OCI-M2 (cell line): ENCODE data around the gene WNT11.

ENCODE experiments used
- DNase-seq: peaks from one replicate; lab custom pipeline; 2025; ENCODE audit not compliant: unreplicated experiment; lab: John Stamatoyannopoulos, UW

WNT11 gene

DNA sequence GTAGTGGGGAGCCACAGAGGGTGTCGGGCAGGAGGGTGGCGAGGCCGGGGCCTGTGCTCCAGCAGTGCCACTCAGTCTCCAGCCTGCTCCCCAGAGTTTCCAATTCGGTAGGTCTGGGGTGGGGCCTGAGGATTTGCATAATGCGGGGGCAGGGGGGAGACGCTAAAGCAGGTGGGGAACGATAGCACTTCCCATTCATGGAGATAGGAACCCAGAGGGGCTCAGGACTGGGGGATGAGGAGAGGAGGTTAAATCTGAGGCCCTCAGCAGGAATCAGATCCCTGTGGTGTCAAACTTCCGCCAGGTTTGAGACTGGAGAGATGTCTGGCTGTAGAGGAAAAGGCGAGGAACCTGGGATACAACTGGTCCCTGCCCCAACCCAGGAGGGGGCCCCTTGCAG, 29.8 kb downstream of the WNT11 start:
- DNase-seq: no peak

DNA sequence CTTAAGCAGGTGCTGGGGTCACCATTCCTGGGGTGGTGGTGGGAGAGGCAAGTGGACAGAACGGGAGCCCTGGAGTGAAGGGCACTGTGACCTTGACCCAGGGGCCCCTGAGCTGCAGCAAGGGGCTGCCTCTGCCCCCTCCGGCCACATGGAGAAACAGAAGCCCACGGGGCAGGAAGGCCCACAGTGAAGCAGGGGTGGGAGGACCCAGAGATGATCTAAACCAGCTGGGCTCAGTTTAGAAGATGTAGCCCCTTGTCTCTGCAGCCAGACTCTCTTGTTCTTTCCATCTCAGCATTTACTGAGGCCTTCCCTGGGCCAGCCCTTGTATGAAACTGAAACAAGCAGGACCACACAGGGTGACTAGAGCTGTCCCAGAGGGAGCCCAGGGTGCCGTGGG, 30.5 kb downstream of the WNT11 start:
- DNase-seq: no peak

DNA sequence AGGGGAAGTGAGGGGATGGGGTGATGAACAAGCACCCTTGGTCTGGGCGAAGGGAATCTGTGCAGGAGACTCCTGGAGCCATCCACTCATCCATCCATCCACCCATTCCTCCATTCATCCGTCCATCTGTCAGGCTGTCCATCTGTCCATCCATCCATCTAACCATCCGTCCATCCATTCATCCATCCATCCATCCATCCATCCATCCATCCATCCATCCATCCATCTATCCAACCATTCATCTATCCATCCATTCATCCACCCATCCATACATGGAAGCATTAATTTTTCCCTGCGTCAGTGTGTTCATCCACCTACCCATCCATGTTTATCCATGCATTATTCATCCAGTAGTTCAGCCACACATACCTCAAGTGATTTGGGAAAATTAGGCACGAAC, 32.0 kb downstream of the WNT11 start:
- no peak for DNase-seq

DNA sequence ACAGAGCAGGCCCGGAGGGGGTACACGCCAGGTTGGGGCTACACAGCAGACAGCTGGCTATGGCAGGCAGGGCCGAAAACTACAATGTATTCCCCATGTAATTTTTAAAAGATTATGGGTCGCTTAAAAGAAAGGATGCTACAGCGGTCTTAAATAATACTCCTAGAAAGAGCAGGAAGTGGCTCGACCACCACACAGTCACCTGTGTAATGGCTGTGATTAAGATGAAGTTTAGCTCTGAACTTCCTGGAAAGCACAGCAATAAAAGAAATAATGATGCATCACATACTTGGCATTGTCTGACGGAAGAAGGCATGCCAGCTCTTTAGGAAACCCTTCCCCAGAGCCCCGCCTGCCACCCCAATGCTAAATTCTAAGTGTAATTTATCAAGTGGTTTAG, 32.6 kb downstream of the WNT11 start:
- DNase-seq: no peak

DNA sequence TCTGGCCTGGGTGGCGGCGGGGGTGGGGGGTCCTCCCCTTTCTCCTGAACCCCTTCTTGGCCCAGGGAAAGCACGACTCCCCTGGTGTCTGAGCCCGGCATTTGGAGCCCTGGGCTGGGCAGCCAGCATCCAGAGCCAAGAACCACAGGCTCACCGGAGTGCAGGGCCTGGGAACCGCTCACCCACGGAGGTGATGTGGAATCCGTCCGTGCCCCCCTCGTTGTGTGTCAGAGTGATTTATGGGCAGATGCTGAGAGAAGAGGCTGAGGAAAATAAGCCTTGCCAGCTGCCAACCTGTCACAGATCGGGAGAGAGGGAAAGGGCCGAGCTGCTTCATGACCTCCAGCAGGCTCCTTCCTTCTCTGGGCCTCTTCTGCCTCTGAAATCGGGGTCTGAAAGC, 33.7 kb downstream of the WNT11 start:
- no peak for DNase-seq

DNA sequence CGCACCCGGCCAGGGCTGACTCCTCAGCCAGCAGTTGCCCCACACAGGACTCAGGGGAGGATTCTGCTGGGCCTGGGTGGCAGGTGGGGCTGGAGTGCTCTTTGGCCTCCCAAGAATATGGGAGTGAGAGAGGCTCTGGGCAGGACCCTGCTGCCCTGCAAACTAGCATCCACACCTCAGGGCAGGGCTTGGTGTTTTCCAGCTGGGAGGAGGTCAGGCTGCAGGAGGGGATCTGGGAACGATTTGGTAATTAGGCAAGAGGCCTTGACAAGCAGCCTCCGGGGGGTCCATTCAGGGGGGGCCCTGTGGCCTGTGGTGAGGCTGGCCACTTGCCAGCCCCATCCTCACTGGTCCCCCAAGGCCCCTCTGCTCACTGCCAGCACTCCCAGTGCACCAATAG, 35.8 kb downstream of the WNT11 start:
- no peak for DNase-seq

DNA sequence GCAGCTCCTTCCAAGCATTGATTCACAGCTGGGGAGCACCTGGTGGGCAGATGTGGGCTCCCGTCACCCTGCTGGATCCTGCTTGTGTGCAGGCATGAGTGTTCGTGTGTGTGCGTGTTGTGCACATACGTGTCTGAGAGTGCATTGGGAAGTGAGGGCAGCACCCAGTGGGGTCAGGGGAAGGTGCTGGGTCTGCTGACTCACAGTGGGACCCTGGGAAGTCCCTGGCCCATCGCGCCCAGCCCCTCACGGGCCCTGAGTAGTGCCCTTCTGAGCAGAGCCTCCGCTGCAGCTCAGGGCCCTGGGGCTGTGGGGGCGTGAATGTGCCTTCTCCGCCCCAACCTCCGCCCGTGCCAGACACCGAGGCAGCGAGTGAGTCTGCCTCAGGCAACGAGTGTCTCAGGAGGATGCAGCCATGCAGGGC, 36.8 kb downstream of the WNT11 start:
- no peak for DNase-seq

DNA sequence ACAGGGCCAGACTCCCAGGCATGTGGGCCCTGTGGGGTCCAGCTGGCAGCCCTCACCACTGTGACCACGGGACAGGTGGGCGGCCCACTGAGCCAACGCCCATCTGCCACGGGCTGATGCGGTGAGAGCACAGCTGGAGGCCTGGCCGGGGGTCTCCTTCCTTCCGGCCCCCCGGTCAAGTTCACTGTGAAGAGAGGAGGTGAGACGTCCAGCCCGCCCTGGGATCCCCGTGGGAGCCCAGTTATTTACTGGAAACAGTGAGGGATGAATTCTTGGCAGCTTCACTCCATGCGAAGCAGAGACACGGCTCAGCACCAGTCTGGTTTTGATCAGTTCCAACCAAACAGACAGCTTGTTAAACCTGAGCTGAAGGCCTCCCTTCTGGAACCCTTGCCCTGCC, 38.7 kb downstream of the WNT11 start:
- no peak for DNase-seq

DNA sequence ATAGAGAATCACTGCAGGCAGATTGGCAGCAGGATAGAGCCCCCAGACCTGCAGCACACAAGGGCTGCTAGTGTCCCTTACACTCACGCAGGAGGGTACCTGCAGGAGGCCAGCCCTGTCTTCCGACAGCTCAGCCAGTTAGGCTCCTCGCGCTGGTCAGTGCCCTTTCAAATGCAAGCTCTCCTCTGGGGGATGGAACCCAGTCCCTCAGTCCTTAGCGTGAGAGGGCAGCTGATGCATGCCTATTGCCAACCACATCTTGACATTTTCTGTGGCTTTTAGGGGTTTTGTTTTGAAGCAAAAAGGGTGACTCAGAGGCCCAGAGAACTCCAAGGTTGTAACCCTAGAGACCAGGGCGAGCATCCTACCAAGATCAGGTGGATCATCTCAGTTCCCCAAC, 40.0 kb downstream of the WNT11 start:
- no peak for DNase-seq

DNA sequence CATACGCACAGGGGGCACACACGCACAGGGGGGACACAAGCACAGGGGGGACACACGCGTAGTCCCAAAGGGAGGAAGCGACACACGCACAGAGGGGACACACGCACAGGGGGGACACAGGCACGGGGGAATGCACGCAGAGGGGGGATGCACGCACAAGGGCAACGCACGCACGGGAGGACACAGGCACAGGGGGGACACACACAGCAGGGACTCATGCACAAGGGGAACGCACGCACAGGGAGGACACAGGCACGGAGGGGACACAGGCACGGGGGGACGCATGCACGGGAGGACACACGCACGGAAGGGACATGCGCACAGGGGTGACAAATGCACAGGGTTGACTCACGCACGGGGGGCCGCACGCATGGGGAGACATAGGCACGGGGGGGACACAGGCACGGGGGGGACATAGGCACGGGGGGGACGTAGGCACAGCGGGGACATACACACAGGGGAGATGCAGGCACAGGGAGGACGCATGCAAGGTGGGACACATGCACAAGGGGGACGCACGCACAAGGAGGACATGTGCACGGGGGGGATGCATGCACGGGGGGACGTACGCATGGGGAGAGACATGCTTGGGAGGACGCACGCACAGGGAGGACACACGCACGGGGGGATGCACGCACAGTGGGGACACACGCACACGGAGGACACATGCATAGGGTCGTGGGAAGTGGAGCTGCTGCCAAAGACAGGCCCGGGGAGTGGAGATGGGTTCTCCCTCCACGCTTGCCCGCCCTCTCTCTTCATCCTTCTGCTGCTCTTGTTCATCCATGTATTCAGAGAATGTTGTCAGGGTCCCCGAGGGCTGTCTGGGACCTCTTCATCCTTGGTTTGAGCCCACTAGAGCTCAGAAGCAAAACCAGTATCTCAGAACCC, 41.2 kb downstream of the WNT11 start:
- DNase-seq: no peak

DNA sequence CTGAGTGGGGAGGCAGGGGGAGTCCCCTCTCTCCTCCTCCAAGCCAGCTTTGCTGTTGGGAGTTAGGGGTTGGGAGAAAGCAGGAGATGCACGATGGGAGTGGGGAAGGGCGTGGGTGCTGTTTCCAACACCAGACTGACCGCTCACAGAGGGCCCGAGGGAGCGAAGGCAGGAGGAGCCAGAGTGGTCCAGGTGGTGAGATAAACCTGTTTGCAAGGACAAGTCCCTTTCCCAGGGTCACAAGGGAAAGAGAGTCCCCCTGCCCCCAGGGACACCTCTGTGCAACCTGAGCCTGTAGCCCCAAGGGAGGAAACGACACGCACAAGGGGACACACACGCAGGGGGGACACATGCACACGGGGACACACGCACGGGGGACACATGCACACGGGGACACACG, 42.2 kb downstream of the WNT11 start:
- DNase-seq: no peak

DNA sequence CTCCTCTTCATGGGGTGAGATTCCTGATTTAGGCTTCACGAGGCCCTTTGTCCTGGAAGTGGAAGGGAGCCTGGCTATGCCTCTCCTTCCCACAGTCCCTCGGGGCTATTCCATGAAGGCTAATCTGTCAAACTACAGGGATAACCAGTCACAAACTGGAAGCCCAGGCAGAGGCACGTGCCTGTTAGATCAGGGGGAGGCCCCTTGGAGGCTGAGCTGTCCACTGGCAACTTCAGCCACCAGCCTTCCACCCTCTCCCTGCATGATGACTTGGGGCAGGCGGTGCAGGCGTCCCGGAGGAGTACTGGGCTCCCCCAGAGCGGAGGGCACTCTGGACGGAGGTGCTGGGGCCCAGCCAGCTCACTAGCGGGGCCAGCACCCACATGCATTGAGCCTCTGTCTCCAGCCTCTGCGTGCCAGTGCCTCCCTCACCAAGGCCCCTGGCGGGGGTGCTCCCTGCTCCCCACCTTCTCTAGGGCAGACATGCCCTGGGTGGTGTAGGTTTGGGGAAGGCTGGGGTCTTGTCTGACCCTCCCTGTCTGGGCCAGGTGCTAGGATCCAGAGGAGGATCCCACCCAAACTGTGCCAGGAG, 42.9 kb downstream of the WNT11 start:
- DNase-seq: no peak

DNA sequence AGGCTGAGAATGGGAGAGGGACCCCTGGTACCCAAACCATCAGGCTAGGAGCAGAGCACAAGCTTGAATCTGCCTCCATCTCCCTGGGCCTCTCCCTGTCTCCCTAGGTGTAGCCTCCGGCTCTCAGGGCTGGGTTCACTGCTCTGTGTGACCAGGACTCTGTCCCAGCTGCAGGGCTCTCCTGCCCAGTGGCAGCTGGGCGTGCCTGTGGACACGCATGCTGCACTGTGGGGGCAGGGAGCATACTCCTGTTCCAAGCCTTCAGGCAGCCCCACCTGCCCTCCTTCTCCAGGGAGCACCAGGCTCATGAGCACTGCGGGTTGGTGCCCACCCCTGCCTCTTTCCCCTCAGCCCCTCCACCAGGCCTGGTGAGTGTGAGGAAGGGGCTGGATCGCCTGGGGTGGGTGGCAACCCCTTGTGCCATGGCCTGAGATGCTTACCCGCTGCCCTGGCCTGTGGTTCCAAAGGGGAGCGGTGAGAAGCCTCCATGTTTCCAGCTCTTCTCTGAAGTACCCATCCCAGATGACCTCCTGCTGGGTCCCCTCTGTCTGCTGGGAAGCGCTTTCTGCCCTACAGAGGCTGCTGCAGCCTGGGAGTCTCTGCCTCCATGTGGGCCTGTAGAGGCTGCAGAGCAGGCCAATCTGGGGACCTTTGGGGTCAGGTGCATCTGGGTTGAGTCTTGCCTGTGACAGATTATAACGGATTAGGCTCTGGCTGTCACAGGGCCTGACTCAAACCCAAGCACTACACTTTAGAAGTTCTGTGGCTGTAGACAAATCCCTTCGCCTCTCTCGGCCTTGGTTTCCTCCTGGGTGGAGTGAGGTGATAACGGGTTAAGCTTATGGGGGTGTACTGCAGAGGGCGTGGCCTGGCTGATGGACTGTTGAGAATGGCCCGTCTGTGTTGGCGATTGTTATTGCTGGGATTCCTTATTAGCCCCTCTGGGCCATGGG, 43.7 kb downstream of the WNT11 start:
- DNase-seq: no peak

DNA sequence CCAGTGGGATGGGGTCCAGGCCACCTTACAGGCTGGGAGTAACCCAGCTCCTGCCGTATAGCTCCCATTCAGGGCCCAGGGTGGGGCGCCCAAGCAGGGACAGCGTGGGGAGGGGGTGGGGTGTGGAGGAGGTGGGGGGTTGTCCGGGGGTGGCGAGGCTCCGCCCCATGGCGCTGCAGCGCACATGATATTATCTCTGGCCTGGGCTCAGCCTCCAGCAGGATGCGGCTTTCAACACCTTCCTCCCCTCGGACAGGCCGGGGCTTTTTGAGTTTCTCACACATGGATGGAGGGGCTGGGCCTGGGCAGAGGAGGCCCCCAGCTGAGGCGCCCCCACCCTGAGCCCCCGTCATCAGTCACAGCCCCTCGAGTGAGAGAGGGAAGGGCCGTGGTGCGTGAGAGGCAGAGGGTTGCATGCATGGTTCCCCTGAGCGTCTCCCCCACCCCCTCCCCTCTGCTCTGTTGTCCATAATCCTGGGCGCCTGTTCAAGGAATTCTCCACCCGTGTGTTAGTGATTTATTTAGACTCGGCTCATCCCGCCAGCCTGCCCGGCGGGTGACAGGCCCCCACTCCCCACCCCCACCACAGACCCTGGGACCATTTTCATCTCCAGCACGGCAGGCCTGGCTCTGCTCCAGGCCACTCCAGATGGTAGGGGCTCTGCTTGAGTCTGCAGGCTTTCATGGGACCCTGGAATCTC, 44.9 kb downstream of the WNT11 start:
- no peak for DNase-seq

DNA sequence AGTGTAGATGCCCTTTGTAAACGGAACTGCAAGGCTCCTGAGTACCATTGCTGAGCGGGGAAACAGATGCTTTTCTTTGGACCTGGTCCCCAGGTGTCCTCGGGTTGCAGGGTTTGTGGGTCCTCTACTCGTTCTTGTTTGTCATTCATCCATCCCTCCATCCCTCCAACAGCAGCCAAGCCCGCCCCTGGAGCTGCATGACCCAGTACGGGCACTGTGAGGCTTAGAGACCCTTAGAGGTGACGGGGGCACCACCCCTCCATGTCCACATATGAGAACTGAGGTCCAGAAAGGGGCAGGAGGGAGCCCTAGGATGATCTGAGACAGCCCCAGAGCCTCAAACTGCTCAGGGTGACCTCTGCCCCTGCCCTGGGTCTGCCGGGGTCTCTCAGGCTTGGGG, 45.4 kb downstream of the WNT11 start:
- DNase-seq: no peak

DNA sequence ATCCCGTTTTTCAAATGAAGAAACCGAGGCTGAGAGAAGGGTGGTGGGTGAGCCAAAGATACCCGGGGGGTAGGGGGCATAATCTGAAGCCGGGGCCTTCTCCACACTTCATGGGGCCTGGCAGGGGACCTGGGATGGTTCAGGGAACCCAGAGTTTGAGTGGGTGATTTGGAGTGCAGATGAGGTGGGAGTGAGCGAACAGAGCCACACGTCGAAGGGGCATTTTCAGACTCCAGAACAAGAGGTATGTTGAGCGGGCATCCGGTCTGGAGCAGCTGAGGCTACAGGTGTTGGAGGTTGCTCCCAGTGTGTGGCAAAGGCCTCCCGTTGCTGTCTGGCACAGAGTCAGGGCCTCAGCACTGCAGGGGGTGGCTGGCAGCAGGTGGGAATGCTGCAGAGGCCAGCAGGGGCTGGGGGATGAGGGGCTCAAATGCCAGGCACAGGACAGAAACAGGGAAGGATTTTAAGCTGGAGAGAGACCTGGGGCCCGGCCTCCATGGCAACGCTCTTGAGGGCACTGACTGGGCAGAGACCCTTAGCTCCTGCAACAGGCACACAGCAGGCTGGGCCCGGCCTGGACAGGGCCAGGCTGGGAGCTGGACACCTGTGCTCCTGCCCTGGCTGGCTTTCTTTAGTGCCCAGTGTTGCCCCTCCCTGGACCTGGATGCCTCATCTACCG, 46.2 kb downstream of the WNT11 start:
- DNase-seq: no peak

DNA sequence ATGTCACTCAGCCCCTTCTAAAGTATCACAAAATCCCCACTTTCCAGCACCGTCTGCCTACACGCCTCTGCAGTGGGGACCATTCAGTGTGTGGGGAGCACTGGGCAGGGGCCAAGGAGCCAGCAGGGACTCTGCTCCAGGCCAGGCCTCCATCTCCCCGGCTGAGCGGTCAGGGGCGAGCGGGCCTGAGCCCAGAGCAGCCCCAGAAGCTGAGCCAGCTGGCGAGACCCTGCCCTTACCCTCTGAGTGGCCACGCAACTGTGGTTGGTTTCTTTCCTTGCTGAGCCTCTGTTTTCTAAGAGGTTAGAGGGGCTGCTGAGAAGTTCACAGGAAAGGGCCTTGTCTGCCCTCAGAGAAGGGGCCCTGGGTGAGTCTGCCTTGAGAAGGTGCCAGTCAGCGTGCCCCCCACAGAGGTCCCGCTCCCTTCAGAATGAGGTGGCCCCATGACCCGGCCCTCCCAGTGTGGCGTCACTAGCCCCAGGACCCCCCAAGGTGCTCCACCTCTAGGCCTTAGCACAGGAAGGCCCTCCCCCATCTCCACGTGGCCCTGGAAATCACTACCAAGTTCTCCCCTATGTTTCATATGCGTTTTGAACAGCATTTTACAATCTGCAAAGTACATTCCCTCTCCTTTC, 46.9 kb downstream of the WNT11 start:
- no peak for DNase-seq

DNA sequence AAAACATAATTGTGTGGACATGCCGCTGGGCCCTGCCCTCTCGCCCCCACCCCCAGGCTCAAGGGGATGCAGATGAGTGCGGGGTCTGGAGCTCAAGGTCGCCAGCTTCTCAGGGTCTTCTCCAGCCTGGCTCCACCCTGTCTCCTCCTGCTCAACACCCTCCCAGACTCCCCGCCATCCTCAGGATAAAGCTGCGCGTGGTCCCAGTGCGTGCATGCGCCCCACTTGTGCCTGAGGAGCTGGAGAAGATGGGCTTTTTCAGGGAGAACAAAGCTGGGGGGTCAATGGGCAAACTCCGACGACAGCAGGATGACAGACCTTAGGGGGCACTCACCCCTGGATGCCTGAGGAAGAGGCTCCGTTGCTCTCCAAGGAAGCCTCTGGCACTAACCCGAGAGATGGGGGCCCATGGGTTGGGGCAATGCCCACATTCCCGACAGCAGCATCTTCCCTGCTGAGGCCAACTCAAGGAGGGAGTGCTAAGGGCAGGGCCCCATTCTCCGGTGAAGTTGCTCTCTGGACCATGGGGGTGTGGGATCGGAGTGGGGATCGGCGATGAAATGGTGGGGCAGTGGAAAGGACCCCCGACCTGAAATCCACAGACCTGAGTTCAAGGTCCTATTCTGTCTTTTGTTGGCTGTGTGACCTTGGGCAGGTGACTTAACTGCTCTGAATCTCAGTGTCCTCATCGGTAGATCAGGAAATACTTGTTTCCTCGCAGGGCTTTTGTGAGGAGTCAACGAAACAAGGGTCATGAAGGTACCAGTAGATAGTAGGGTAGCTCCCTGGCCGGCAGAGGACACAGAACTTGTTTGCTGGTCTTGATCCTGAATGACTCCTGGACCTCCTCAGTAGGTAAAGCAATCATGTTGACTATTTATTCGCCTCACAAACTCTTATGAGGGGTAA, 47.7 kb downstream of the WNT11 start:
- DNase-seq: no peak

DNA sequence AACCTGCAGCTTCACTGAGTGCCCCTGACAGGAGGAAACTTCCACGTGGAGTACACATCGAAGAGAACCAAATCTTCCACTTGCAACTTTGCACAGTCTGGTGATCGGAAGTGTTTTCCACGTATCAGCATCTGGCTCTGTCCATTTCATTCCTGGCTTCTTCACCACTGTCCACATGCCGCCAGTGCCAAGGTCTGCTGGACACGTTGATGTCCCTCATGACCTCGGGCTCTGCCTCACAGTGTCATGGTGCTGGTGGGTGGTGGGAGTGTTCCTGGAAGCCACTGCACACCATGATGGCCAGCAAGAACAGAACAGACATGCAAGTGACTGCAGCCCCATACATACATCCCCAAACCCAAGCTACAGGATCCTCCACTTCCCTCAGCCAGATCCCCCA, 48.4 kb downstream of the WNT11 start:
- DNase-seq: no peak
